Lung (tissue), 12 donors: Measurements from ENCODE around the gene CNTNAP2. TPM values are rescaled to one million over a fixed set of nuclear protein-coding genes. Genes with fewer than 3 reads are reported as not detected.

Experiments
- ATAC-seq: fragments of 200-7000 bp; cut with Tn5 transposase; one replicate; pipeline ENCODE4 v1.9.1; 2020; ENCODE audit warnings: moderate number of reproducible peaks; ENCODE audit not compliant: insufficient read depth, low FRiP score
- DNase-seq, 3 donors: peaks; one replicate each; pipeline ENCODE4 v3.0.0-alpha.2; 2013 to 2017
- H3K27ac ChIP-seq, 2 donors: one replicate each; pipeline ENCODE4 v1.5.1; 2013; ENCODE audit warnings: mild to moderate bottlenecking in 2 of 2, moderate library complexity in 2 of 2, control low read depth in 1 of 2, inconsistent platforms in 1 of 2, low read depth in 1 of 2, low read length in 1 of 2
- H3K27me3 ChIP-seq, 3 donors: one replicate each; pipeline ENCODE4 v1.5.1; 2013; ENCODE audit warnings: low read length in 2 of 3; ENCODE audit not compliant: control insufficient read depth in 3 of 3, insufficient read depth in 3 of 3
- H3K36me3 ChIP-seq, 4 donors: one replicate each; pipeline ENCODE4 v1.5.1; 2013; ENCODE audit warnings: low read length in 4 of 4, mild to moderate bottlenecking in 1 of 4, moderate library complexity in 1 of 4; ENCODE audit not compliant: control insufficient read depth in 4 of 4, insufficient read depth in 4 of 4
- H3K4me1 ChIP-seq, 5 donors: one replicate each; pipeline ENCODE4 v1.5.1; 2013; ENCODE audit warnings: low read length in 5 of 5, mild to moderate bottlenecking in 2 of 5, moderate library complexity in 1 of 5; ENCODE audit not compliant: control insufficient read depth in 5 of 5, insufficient read depth in 5 of 5
- H3K4me3 ChIP-seq: one replicate; pipeline ENCODE4 v1.5.1; 2013; ENCODE audit warnings: mild to moderate bottlenecking, control low read depth, moderate library complexity
- H3K9ac ChIP-seq, 2 donors: one replicate each; pipeline ENCODE4 v1.5.1; 2013; ENCODE audit warnings: low read length in 2 of 2, control low read depth in 1 of 2; ENCODE audit not compliant: insufficient read depth in 1 of 2
- H3K9me3 ChIP-seq, 4 donors: one replicate each; pipeline ENCODE4 v1.5.1; 2013; ENCODE audit warnings: low read length in 3 of 4, mild to moderate bottlenecking in 1 of 4, moderate library complexity in 1 of 4; ENCODE audit not compliant: control insufficient read depth in 4 of 4, insufficient read depth in 3 of 4
- WGBS, 2 donors: extraction: QIAGEN DNeasy Blood & Tissue Kit; methylation state at CpG; one replicate each; pipeline ENCODE4 v1.1.7; 2013; 5-methylcytosine and 5-hydroxymethylcytosine counted together
- polyA plus RNA-seq, 2 donors: library from polyadenylated mRNA; stranded (reverse); fragments of 200-250 nt; gene quantifications; one replicate each; pipeline ENCODE4 v1.2.1, GENCODE V29; 2013
- total RNA-seq, 2 donors: library from RNA; depleted of rRNA in 1 of 2; stranded (reverse); fragments of >200 nt in 1 of 2; gene quantifications; one replicate each; pipeline ENCODE4 v1.2.1, GENCODE V29; 2014 to 2021
- TF ChIP-seq, protein P1 (sequence below): IDR thresholded peaks from 2 replicates; pipeline ENCODE4 v1.5.1; 2012; ENCODE audit warnings: mild to moderate bottlenecking; ENCODE audit errors: control extremely low read depth, extremely low read depth
- donor health status: control.
- donor health status: control.
- donor health status: Bipolar disorder and iron deficiency.
- donor health status: healthy.
- donor health status: DM: yes; HTN: yes; CAD: no.

CNTNAP2 gene
- total and polyA plus RNA-seq, 4 donors: 0.18 to 45.3 (median 0.52) TPM

DNA sequence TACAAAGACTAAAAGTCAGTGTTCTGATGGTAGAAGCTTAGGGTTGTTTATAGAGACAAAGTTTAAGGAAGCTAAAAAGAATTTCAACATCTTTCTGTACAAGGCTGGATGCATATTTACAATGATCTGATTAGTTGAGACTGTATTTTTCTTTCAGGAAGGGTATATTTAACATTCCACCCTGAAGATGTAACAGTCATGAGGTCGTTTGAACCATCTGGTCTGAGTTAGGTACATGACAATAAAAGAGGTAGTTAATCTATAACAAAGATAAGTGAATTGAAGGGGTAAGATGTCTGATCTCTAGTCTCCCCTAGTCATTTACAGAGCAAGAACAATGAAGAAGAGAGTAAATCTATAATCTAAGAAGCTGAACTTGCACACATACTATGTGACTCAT, 821.2 kb downstream of the CNTNAP2 start:
- no peaks in the 10 kb centered on the region for H3K9me3 ChIP-seq
- 25 to 26% methylated on average over 1 of the region's 1 CpG for WGBS, 2 donors
- DNase-seq: no peak
- no peaks in the 10 kb centered on the region for H3K36me3 ChIP-seq
- no peaks in the 10 kb centered on the region for H3K27me3 ChIP-seq
- no peak overlapping the region for H3K4me3 ChIP-seq
- TF ChIP-seq, protein P1, sequence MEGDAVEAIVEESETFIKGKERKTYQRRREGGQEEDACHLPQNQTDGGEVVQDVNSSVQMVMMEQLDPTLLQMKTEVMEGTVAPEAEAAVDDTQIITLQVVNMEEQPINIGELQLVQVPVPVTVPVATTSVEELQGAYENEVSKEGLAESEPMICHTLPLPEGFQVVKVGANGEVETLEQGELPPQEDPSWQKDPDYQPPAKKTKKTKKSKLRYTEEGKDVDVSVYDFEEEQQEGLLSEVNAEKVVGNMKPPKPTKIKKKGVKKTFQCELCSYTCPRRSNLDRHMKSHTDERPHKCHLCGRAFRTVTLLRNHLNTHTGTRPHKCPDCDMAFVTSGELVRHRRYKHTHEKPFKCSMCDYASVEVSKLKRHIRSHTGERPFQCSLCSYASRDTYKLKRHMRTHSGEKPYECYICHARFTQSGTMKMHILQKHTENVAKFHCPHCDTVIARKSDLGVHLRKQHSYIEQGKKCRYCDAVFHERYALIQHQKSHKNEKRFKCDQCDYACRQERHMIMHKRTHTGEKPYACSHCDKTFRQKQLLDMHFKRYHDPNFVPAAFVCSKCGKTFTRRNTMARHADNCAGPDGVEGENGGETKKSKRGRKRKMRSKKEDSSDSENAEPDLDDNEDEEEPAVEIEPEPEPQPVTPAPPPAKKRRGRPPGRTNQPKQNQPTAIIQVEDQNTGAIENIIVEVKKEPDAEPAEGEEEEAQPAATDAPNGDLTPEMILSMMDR: no peak
- no peaks in the 10 kb centered on the region for H3K4me1 ChIP-seq
- H3K27ac ChIP-seq: no peak overlapping the region
- no peak overlapping the region for H3K9ac ChIP-seq
- ATAC-seq: no peak

DNA sequence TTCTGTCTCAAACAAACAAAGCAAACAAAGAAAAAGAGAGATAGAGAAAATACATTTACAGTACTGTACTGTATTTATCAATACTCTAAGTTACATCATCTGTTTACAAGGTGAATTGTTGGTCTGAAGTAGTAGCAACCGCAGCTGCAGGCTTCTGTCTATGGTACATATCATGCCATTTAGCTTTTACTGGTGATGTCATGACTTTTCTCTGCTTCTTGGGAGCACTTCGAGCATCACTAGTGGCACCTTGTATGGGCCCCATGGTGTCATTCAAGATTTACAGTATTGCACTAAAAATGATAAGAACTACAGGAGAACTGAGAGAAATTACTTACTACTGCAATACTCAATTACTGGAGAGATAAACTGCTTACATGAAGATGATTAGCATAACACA, 826.9 kb downstream of the CNTNAP2 start:
- no peak for DNase-seq
- no peak overlapping the region for H3K4me3 ChIP-seq
- no peaks in the 10 kb centered on the region for H3K27me3 ChIP-seq
- H3K9me3 ChIP-seq: no peaks in the 10 kb centered on the region
- no peak overlapping the region for H3K9ac ChIP-seq
- no peak overlapping the region for H3K27ac ChIP-seq
- ATAC-seq: no peak
- TF ChIP-seq, protein P1: no peak
- no peaks in the 10 kb centered on the region for H3K4me1 ChIP-seq
- WGBS, 2 donors: 78 to 81% methylated on average over 2 of the region's 2 CpGs
- no peaks in the 10 kb centered on the region for H3K36me3 ChIP-seq

DNA sequence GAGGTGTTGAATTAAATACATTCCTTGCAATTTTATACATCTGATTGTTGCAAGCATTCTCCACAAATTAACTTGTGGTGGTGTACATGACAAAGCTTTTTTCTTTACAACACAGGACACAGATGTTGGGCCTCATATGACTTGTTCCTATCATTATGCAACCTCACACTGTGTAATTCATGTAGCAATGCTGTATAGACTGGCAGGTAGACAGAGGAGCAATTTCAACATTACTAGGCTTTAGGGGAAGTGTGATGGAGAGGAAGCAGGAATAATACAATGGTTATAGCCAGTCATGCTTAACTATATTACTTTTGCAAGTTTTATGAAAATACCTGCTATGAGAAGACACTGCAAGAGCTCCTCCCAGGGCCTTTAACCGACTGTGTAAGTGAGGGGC, 832.1 kb downstream of the CNTNAP2 start:
- no peaks in the 10 kb centered on the region for H3K36me3 ChIP-seq
- ATAC-seq (no peak), DNase-seq (peak in 1 of 3 donors; percentile 12)
- H3K9me3 ChIP-seq: no peaks in the 10 kb centered on the region
- TF ChIP-seq, protein P1: no peak
- H3K27ac ChIP-seq: no peak overlapping the region
- no peak overlapping the region for H3K4me3 ChIP-seq
- no peak overlapping the region for H3K9ac ChIP-seq
- H3K27me3 ChIP-seq: no peaks in the 10 kb centered on the region
- H3K4me1 ChIP-seq: no peaks in the 10 kb centered on the region
- 24 to 49% methylated on average over 1 of the region's 1 CpG for WGBS, 2 donors

DNA sequence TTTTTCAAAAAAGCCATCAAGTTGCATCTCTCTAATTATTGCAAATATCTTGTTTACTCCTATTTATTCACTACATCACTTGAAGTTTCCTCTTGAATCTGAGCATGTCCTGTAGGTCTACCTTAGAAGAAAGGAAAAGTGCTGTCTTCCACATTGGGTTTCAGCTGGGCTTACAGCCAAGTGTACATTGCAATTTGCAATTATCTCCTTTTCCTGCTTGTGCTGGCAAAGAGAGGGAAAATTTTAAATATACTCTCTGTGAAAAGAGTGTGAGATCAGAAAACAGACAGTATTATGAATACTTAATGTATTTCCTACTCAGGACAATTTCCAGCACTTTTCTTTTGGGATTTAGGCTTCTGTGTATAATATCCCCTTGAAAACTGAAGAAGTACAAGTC, 839.7 kb downstream of the CNTNAP2 start:
- DNase-seq (peak; percentile 20 to 67 (median 47)), ATAC-seq (no peak)
- Histone ChIP-seq H3K36me3 (no peaks in the 10 kb centered on the region), H3K4me3 (no peak overlapping the region), H3K9me3 (no peaks in the 10 kb centered on the region), H3K4me1 (peaks cover 0 to 14% (median 0%) of the 10 kb centered on the region in 5 donors), H3K27me3 (no peaks in the 10 kb centered on the region), H3K27ac (no peak overlapping the region), H3K9ac (no peak overlapping the region)
- TF ChIP-seq, protein P1: no peak
